NB4 (cell line): ENCODE data around the gene HDGFL1.

ENCODE experiments used
- DNase-seq: peaks from one replicate; pipeline ENCODE4 v3.0.0; 2010; ENCODE audit warnings: low read depth
- H3K4me3 ChIP-seq: one replicate; pipeline ENCODE4 v1.5.1; 2011; ENCODE audit warnings: mild to moderate bottlenecking, low read depth, low read length, moderate library complexity
- CTCF ChIP-seq: IDR thresholded peaks from one replicate; pipeline ENCODE4 v1.5.1; 2012; ENCODE audit warnings: low read depth, low read length
- MAX ChIP-seq: IDR thresholded peaks from 2 replicates; pipeline ENCODE4 v1.6.1; 2011; ENCODE audit warnings: low read depth, low read length
- MYC ChIP-seq: IDR thresholded peaks from 2 replicates; pipeline ENCODE4 v1.6.1; 2011; ENCODE audit warnings: low read depth, low read length
- POLR2A ChIP-seq: IDR thresholded peaks from 2 replicates; pipeline ENCODE4 v1.6.1; 2011; ENCODE audit warnings: mild to moderate bottlenecking; ENCODE audit not compliant: insufficient read length; ENCODE audit errors: extremely low read depth

The HDGFL1 gene

GRCh38 chr6:22558288-22558882 lies 11.0 kb upstream of the HDGFL1 start:
- no peak for DNase-seq
- TF ChIP-seq MYC = no peak
- H3K4me3 ChIP-seq = no peak overlapping the region

- TF ChIP-seq CTCF = no peak
- no peak for TF ChIP-seq MYC
- no peak for TF ChIP-seq MAX
- no peak for TF ChIP-seq POLR2A
- DNase-seq = no peak
- no peak overlapping the region for H3K4me3 ChIP-seq
Observed at GRCh38 chr6:22568854-22569253, 512 bp upstream of the HDGFL1 start.

- no peak for DNase-seq
- H3K4me3 ChIP-seq = no peak overlapping the region
- no peak for TF ChIP-seq MAX
- TF ChIP-seq MYC = no peak
- no peak for TF ChIP-seq POLR2A
- TF ChIP-seq CTCF = no peak
Observed at GRCh38 chr6:22570185-22570551, 802 bp downstream of the HDGFL1 start.

- H3K4me3 ChIP-seq = no peak overlapping the region
- no peak for TF ChIP-seq MYC
- no peak for TF ChIP-seq CTCF
- no peak for DNase-seq
Observed at GRCh38 chr6:22575190-22575589, 5.8 kb downstream of the HDGFL1 start.

- H3K4me3 ChIP-seq = no peak overlapping the region
- DNase-seq = no peak
- TF ChIP-seq CTCF = no peak
- no peak for TF ChIP-seq MAX
- TF ChIP-seq POLR2A = no peak
- TF ChIP-seq MYC = no peak
Observed at GRCh38 chr6:22579439-22579838, 10.1 kb downstream of the HDGFL1 start.

- TF ChIP-seq MYC = no peak
- TF ChIP-seq POLR2A = no peak
- no peak for TF ChIP-seq MAX
- TF ChIP-seq CTCF = no peak
- H3K4me3 ChIP-seq = no peak overlapping the region
- DNase-seq = no peak
Observed at GRCh38 chr6:22580337-22580736, 11.0 kb downstream of the HDGFL1 start.
